HEK293 (cell line): ENCODE data around the gene GSTT4.

ENCODE experiments used
- GLIS1 ChIP-seq: fragments of 450-650 bp; formaldehyde crosslinking; IDR thresholded peaks from 2 replicates; pipeline ENCODE4 v1.5.1; 2016; ENCODE audit warnings: missing biosample characterization, missing genetic modification characterization
- KLF8 ChIP-seq: fragments of 450-650 bp; formaldehyde crosslinking; IDR thresholded peaks from 2 replicates; pipeline ENCODE4 v1.5.1; 2016; ENCODE audit warnings: missing biosample characterization, missing genetic modification characterization
- MZF1 ChIP-seq: fragments of 450-650 bp; formaldehyde crosslinking; IDR thresholded peaks from 2 replicates; pipeline ENCODE4 v1.5.1; 2017; ENCODE audit warnings: missing biosample characterization, missing genetic modification characterization, borderline replicate concordance
- SCRT2 ChIP-seq: fragments of 450-650 bp; formaldehyde crosslinking; IDR thresholded peaks from 2 replicates; pipeline ENCODE4 v1.5.1; 2016; ENCODE audit warnings: missing biosample characterization, missing genetic modification characterization
- SP7 ChIP-seq: fragments of 450-650 bp; formaldehyde crosslinking; IDR thresholded peaks from 2 replicates; pipeline ENCODE4 v1.5.1; 2016; ENCODE audit warnings: missing biosample characterization, missing genetic modification characterization
- ZNF155 ChIP-seq: fragments of 450-650 bp; formaldehyde crosslinking; IDR thresholded peaks from 2 replicates; pipeline ENCODE4 v1.5.1; 2016; ENCODE audit warnings: missing biosample characterization, missing genetic modification characterization
- ZNF221 ChIP-seq: fragments of 450-650 bp; formaldehyde crosslinking; IDR thresholded peaks from 2 replicates; pipeline ENCODE4 v1.5.1; 2017; ENCODE audit warnings: missing biosample characterization, missing genetic modification characterization, borderline replicate concordance
- ZNF274 ChIP-seq, 2 experiments: fragments of 200-500 bp in 1 of 2; fragments of 450-650 bp in 1 of 2; sonication (Bioruptor generic) in 1 of 2; formaldehyde crosslinking in 1 of 2; IDR thresholded peaks; 2 replicates each; pipeline versions ENCODE4 v1.5.1 to v1.6.1; 2014 to 2016; ENCODE audit warnings: borderline replicate concordance in 1 of 2, inconsistent platforms in 1 of 2, low read length in 1 of 2, missing biosample characterization in 1 of 2, missing genetic modification characterization in 1 of 2
- ZNF302 ChIP-seq: fragments of 450-650 bp; formaldehyde crosslinking; IDR thresholded peaks from 2 replicates; pipeline ENCODE4 v1.5.1; 2016; ENCODE audit warnings: missing biosample characterization, missing genetic modification characterization, low read depth
- ZNF335 ChIP-seq: fragments of 450-650 bp; formaldehyde crosslinking; conservative IDR thresholded peaks from 2 replicates; pipeline ENCODE4 v1.5.1; 2016; ENCODE audit warnings: missing biosample characterization, missing genetic modification characterization
- ZNF341 ChIP-seq: fragments of 450-650 bp; formaldehyde crosslinking; IDR thresholded peaks from 2 replicates; pipeline ENCODE4; 2016; ENCODE audit warnings: low read depth, missing biosample characterization, missing genetic modification characterization
- ZNF354C ChIP-seq: fragments of 450-650 bp; formaldehyde crosslinking; IDR thresholded peaks from 2 replicates; pipeline ENCODE4 v1.5.1; 2016; ENCODE audit warnings: missing biosample characterization, missing genetic modification characterization, low read depth, borderline replicate concordance
- ZNF530 ChIP-seq: fragments of 450-650 bp; formaldehyde crosslinking; IDR thresholded peaks from 2 replicates; pipeline ENCODE4 v1.5.1; 2016; ENCODE audit warnings: low read depth, missing biosample characterization, missing genetic modification characterization
- ZNF776 ChIP-seq: fragments of 450-650 bp; formaldehyde crosslinking; IDR thresholded peaks from 2 replicates; pipeline ENCODE4 v1.5.0; 2017; ENCODE audit warnings: missing biosample characterization, missing genetic modification characterization, borderline replicate concordance
- ZNF843 ChIP-seq: fragments of 450-650 bp; formaldehyde crosslinking; IDR thresholded peaks from 2 replicates; pipeline ENCODE4 v1.5.1; 2016; ENCODE audit warnings: missing biosample characterization, missing genetic modification characterization
- TF ChIP-seq, protein P1 (sequence below): fragments of 450-650 bp; formaldehyde crosslinking; IDR thresholded peaks from 2 replicates; pipeline ENCODE4 v1.5.1; 2016; ENCODE audit warnings: missing biosample characterization, missing genetic modification characterization
- TF ChIP-seq, protein P2 (sequence below): fragments of 450-650 bp; formaldehyde crosslinking; IDR thresholded peaks from 2 replicates; pipeline ENCODE4 v1.5.1; 2016; ENCODE audit warnings: missing biosample characterization, missing genetic modification characterization
- TF ChIP-seq, protein P3 (sequence below): fragments of 450-650 bp; formaldehyde crosslinking; IDR thresholded peaks from 2 replicates; pipeline ENCODE4 v1.5.1; 2016; ENCODE audit warnings: missing biosample characterization, missing genetic modification characterization
- TF ChIP-seq, protein P4 (sequence below): fragments of 450-650 bp; formaldehyde crosslinking; IDR thresholded peaks from 2 replicates; pipeline ENCODE4 v1.5.1; 2016; ENCODE audit warnings: missing biosample characterization, missing genetic modification characterization
- TF ChIP-seq, protein P5 (sequence below): fragments of 450-650 bp; formaldehyde crosslinking; IDR thresholded peaks from 2 replicates; pipeline ENCODE4 v1.5.1; 2017; ENCODE audit warnings: missing biosample characterization, mild to moderate bottlenecking, missing genetic modification characterization, moderate library complexity
- TF ChIP-seq, protein P6 (sequence below): fragments of 450-650 bp; formaldehyde crosslinking; IDR thresholded peaks from 2 replicates; pipeline ENCODE4 v1.5.1; 2016; ENCODE audit warnings: missing biosample characterization, missing genetic modification characterization
- TF ChIP-seq, protein P7 (sequence below): fragments of 450-650 bp; formaldehyde crosslinking; IDR thresholded peaks from 2 replicates; pipeline ENCODE4 v1.5.1; 2016; ENCODE audit warnings: missing biosample characterization, missing genetic modification characterization
- TF ChIP-seq, protein P8 (sequence below): fragments of 450-650 bp; formaldehyde crosslinking; IDR thresholded peaks from 2 replicates; pipeline ENCODE4 v1.5.1; 2016; ENCODE audit warnings: missing biosample characterization, missing genetic modification characterization
- TF ChIP-seq, protein P9 (sequence below): fragments of 450-650 bp; IDR thresholded peaks from 2 replicates; pipeline ENCODE4 v1.5.1; 2018; ENCODE audit warnings: missing biosample characterization, mild to moderate bottlenecking, missing genetic modification characterization

The GSTT4 gene

DNA sequence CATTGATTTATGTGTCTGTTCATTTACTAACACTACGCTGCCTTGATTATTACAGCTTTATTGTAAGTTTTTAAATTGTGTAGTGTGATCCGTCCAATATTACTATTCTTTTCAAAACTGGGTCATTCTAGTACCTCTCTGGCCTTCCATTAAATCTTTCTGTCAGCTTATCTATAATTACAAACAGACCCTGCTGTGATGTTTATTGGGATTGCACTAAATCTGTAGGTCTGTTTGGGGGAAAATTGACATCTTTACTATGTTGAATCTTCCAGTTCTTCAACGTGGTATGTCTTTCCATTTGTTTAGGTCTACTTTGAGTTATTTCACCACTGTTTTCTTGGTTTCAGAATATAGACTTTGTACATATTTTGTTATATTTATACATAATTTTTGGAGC lies 21.5 kb upstream of the GSTT4 start (continued):
- TF ChIP-seq, protein P1, sequence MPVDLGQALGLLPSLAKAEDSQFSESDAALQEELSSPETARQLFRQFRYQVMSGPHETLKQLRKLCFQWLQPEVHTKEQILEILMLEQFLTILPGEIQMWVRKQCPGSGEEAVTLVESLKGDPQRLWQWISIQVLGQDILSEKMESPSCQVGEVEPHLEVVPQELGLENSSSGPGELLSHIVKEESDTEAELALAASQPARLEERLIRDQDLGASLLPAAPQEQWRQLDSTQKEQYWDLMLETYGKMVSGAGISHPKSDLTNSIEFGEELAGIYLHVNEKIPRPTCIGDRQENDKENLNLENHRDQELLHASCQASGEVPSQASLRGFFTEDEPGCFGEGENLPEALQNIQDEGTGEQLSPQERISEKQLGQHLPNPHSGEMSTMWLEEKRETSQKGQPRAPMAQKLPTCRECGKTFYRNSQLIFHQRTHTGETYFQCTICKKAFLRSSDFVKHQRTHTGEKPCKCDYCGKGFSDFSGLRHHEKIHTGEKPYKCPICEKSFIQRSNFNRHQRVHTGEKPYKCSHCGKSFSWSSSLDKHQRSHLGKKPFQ (tag by site-specific recombination) = peak; percentile 97
- TF ChIP-seq, protein P2, sequence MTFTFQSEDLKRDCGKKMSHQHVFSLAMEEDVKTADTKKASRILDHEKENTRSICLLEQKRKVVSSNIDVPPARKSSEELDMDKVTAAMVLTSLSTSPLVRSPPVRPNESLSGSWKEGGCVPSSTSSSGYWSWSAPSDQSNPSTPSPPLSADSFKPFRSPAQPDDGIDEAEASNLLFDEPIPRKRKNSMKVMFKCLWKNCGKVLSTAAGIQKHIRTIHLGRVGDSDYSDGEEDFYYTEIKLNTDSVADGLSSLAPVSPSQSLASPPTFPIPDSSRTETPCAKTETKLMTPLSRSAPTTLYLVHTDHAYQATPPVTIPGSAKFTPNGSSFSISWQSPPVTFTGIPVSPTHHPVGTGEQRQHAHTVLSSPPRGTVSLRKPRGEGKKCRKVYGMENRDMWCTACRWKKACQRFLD (tag by site-specific recombination) = no peak
- TF ChIP-seq, protein P3, sequence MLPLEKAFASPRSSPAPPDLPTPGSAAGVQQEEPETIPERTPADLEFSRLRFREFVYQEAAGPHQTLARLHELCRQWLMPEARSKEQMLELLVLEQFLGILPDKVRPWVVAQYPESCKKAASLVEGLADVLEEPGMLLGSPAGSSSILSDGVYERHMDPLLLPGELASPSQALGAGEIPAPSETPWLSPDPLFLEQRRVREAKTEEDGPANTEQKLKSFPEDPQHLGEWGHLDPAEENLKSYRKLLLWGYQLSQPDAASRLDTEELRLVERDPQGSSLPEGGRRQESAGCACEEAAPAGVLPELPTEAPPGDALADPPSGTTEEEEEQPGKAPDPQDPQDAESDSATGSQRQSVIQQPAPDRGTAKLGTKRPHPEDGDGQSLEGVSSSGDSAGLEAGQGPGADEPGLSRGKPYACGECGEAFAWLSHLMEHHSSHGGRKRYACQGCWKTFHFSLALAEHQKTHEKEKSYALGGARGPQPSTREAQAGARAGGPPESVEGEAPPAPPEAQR (tag by site-specific recombination) = no peak
- TF ChIP-seq, protein P4, sequence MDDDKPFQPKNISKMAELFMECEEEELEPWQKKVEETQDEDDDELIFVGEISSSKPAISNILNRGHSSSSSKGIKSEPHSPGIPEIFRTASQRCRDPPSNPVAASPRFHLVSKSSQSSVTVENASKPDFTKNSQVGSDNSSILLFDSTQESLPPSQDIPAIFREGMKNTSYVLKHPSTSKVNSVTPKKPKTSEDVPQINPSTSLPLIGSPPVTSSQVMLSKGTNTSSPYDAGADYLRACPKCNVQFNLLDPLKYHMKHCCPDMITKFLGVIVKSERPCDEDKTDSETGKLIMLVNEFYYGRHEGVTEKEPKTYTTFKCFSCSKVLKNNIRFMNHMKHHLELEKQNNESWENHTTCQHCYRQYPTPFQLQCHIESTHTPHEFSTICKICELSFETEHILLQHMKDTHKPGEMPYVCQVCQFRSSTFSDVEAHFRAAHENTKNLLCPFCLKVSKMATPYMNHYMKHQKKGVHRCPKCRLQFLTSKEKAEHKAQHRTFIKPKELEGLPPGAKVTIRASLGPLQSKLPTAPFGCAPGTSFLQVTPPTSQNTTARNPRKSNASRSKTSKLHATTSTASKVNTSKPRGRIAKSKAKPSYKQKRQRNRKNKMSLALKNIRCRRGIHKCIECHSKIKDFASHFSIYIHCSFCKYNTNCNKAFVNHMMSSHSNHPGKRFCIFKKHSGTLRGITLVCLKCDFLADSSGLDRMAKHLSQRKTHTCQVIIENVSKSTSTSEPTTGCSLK (tag by site-specific recombination) = no peak
- TF ChIP-seq SCRT2 = no peak
- TF ChIP-seq ZNF776 (tag by site-specific recombination) = 0 out of 2 replicates have a peak, but pooled peaks have one; percentile 50
- TF ChIP-seq SP7 (tag by site-specific recombination) = peak; percentile 85
- TF ChIP-seq, protein P5, sequence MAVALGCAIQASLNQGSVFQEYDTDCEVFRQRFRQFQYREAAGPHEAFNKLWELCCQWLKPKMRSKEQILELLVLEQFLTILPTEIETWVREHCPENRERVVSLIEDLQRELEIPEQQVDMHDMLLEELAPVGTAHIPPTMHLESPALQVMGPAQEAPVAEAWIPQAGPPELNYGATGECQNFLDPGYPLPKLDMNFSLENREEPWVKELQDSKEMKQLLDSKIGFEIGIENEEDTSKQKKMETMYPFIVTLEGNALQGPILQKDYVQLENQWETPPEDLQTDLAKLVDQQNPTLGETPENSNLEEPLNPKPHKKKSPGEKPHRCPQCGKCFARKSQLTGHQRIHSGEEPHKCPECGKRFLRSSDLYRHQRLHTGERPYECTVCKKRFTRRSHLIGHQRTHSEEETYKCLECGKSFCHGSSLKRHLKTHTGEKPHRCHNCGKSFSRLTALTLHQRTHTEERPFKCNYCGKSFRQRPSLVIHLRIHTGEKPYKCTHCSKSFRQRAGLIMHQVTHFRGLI = peak; percentile 53
- no peak for TF ChIP-seq ZNF155 (tag by site-specific recombination)
- TF ChIP-seq ZNF530 (tag by site-specific recombination) = no peak
- TF ChIP-seq, protein P6, sequence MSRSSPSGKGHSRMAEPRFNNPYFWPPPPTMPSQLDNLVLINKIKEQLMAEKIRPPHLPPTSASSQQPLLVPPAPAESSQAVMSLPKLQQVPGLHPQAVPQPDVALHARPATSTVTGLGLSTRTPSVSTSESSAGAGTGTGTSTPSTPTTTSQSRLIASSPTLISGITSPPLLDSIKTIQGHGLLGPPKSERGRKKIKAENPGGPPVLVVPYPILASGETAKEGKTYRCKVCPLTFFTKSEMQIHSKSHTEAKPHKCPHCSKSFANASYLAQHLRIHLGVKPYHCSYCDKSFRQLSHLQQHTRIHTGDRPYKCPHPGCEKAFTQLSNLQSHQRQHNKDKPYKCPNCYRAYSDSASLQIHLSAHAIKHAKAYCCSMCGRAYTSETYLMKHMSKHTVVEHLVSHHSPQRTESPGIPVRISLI = no peak
- no peak for TF ChIP-seq ZNF221 (tag by site-specific recombination)
- TF ChIP-seq ZNF302 (tag by site-specific recombination) = no peak
- no peak for TF ChIP-seq MZF1 (tag by site-specific recombination)
- TF ChIP-seq, protein P7, sequence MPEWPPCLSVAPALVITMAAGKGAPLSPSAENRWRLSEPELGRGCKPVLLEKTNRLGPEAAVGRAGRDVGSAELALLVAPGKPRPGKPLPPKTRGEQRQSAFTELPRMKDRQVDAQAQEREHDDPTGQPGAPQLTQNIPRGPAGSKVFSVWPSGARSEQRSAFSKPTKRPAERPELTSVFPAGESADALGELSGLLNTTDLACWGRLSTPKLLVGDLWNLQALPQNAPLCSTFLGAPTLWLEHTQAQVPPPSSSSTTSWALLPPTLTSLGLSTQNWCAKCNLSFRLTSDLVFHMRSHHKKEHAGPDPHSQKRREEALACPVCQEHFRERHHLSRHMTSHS (tag by site-specific recombination) = peak; percentile 82; the same call in 1 of the 2 replicates
- no peak for TF ChIP-seq ZNF354C (tag by site-specific recombination)
- TF ChIP-seq ZNF274 (IDR thresholded peaks at IDR 0.05; ENCODE audit: low read length) = no peak
- TF ChIP-seq ZNF274 (tag by site-specific recombination; IDR thresholded peaks at IDR 0.05; ENCODE audit: borderline replicate concordance) = no peak
- TF ChIP-seq, protein P8, sequence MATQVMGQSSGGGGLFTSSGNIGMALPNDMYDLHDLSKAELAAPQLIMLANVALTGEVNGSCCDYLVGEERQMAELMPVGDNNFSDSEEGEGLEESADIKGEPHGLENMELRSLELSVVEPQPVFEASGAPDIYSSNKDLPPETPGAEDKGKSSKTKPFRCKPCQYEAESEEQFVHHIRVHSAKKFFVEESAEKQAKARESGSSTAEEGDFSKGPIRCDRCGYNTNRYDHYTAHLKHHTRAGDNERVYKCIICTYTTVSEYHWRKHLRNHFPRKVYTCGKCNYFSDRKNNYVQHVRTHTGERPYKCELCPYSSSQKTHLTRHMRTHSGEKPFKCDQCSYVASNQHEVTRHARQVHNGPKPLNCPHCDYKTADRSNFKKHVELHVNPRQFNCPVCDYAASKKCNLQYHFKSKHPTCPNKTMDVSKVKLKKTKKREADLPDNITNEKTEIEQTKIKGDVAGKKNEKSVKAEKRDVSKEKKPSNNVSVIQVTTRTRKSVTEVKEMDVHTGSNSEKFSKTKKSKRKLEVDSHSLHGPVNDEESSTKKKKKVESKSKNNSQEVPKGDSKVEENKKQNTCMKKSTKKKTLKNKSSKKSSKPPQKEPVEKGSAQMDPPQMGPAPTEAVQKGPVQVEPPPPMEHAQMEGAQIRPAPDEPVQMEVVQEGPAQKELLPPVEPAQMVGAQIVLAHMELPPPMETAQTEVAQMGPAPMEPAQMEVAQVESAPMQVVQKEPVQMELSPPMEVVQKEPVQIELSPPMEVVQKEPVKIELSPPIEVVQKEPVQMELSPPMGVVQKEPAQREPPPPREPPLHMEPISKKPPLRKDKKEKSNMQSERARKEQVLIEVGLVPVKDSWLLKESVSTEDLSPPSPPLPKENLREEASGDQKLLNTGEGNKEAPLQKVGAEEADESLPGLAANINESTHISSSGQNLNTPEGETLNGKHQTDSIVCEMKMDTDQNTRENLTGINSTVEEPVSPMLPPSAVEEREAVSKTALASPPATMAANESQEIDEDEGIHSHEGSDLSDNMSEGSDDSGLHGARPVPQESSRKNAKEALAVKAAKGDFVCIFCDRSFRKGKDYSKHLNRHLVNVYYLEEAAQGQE (tag by site-specific recombination) = no peak
- TF ChIP-seq, protein P9, sequence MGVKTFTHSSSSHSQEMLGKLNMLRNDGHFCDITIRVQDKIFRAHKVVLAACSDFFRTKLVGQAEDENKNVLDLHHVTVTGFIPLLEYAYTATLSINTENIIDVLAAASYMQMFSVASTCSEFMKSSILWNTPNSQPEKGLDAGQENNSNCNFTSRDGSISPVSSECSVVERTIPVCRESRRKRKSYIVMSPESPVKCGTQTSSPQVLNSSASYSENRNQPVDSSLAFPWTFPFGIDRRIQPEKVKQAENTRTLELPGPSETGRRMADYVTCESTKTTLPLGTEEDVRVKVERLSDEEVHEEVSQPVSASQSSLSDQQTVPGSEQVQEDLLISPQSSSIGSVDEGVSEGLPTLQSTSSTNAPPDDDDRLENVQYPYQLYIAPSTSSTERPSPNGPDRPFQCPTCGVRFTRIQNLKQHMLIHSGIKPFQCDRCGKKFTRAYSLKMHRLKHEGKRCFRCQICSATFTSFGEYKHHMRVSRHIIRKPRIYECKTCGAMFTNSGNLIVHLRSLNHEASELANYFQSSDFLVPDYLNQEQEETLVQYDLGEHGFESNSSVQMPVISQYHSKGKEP (tag by site-specific recombination) = peak; percentile 62; the same call in 1 of the 2 replicates
- no peak for TF ChIP-seq KLF8 (tag by site-specific recombination)
- peak; percentile 30 for TF ChIP-seq GLIS1 (tag by site-specific recombination)
- TF ChIP-seq ZNF341 (tag by site-specific recombination) = no peak
- TF ChIP-seq ZNF843 (tag by site-specific recombination) = peak; percentile 98
- TF ChIP-seq ZNF335 (tag by site-specific recombination) = no peak
